OCI-LY3 (cell line): ENCODE data around the gene PADI2.

ENCODE experiments used
- H2AFZ ChIP-seq: fragments of 200-600, 300-600 bp; shearing (Covaris generic); 2 replicates; pipeline ENCODE4 v1.6.0; 2014; ENCODE audit warnings: antibody characterized with exemption, low read depth, low read length
- H3K27ac ChIP-seq: fragments of 200-600, 300-600 bp; sonication (generic); 2 replicates; pipeline ENCODE4 v1.5.1; 2014; ENCODE audit warnings: mild to moderate bottlenecking, low read length, moderate library complexity, mixed read lengths
- H3K27me3 ChIP-seq: fragments of 200-600, 300-600 bp; sonication (generic); 2 replicates; pipeline ENCODE4 v1.6.1; 2014; ENCODE audit warnings: low read depth, low read length, mixed read lengths
- H3K36me3 ChIP-seq: fragments of 200-600, 300-600 bp; sonication (generic); replicated peaks from 2 replicates; pipeline ENCODE3; 2014; ENCODE audit warnings: low read depth, low read length, mixed read lengths
- H3K4me1 ChIP-seq: fragments of 300-600, 200-600 bp; sonication (generic); 2 replicates; pipeline ENCODE4 v1.6.1; 2014; ENCODE audit warnings: low read length, mixed read lengths
- H3K4me2 ChIP-seq: fragments of 200-600, 300-600 bp; sonication (generic); 2 replicates; pipeline ENCODE4 v1.6.1; 2014; ENCODE audit warnings: low read length, mixed read lengths
- H3K4me3 ChIP-seq: fragments of 300-600, 200-600 bp; sonication (generic); 2 replicates; pipeline ENCODE4 v1.5.1; 2014; ENCODE audit warnings: antibody characterized with exemption, mild to moderate bottlenecking, low read length, moderate library complexity
- H3K79me2 ChIP-seq: fragments of 300-600, 200-600 bp; shearing (Covaris generic); 2 replicates; pipeline ENCODE4 v1.6.1; 2014; ENCODE audit warnings: mild to moderate bottlenecking, low read length, mixed read lengths
- H3K9ac ChIP-seq: fragments of 300-600, 200-600 bp; shearing (Covaris generic); 2 replicates; pipeline ENCODE4 v1.6.0; 2014; ENCODE audit warnings: mild to moderate bottlenecking, low read length, moderate library complexity
- H3K9me3 ChIP-seq: fragments of 200-600, 300-600 bp; shearing (Covaris generic); 2 replicates; pipeline ENCODE4 v1.6.1; 2014; ENCODE audit warnings: low read length, mixed read lengths; ENCODE audit not compliant: insufficient read depth
- H4K20me1 ChIP-seq: fragments of 200-600, 300-600 bp; sonication (generic); 2 replicates; pipeline ENCODE4 v1.6.1; 2016; ENCODE audit warnings: low read length, mixed read lengths; ENCODE audit not compliant: insufficient read depth
- CTCF ChIP-seq: fragments of 200-600, 300-600 bp; sonication (generic); IDR thresholded peaks from 2 replicates; pipeline ENCODE4 v1.5.1; 2014; ENCODE audit warnings: antibody characterized with exemption, low read length, low read depth
- EZH2phosphoT487 ChIP-seq: fragments of 200-600 bp; shearing (Covaris generic); IDR thresholded peaks from 2 replicates; pipeline ENCODE4 v1.6.1; 2018; ENCODE audit warnings: antibody characterized with exemption, mixed run types, low read depth

The PADI2 gene

GRCh38 chr1:17024721-17025120 lies 94.5 kb downstream of the PADI2 start:
- no peak overlapping the region for H3K4me2 ChIP-seq
- H3K27me3 ChIP-seq, result no peaks in the 10 kb centered on the region
- H3K9me3 ChIP-seq, result no peaks in the 10 kb centered on the region
- no peak overlapping the region for H3K27ac ChIP-seq
- H3K9ac ChIP-seq, result no peak overlapping the region
- H2AFZ ChIP-seq, result no peak overlapping the region
- peaks cover 30% of the 10 kb centered on the region for H3K4me1 ChIP-seq
- H3K36me3 ChIP-seq, result peaks cover 20% of the 10 kb centered on the region
- TF ChIP-seq CTCF (no peak), EZH2phosphoT487 (no peak)
- 0 out of 2 replicates have a peak, but pooled peaks cover 6% of the 10 kb centered on the region for H4K20me1 ChIP-seq
- no peaks in the 10 kb centered on the region for H3K79me2 ChIP-seq
- H3K4me3 ChIP-seq, result no peak overlapping the region

- TF ChIP-seq CTCF, result no peak
- no peak for TF ChIP-seq EZH2phosphoT487
- peaks cover 25% of the 10 kb centered on the region for H3K36me3 ChIP-seq
- H3K4me3 ChIP-seq, result no peak overlapping the region
- H3K79me2 ChIP-seq, result no peaks in the 10 kb centered on the region
- peak overlapping the region; percentile 58 for H3K4me2 ChIP-seq
- no peaks in the 10 kb centered on the region for H3K27me3 ChIP-seq
- H3K4me1 ChIP-seq, result peaks cover 42% of the 10 kb centered on the region
- H3K9ac ChIP-seq, result peak overlapping the region; percentile 3; the same call in 1 of the 2 replicates
- H3K9me3 ChIP-seq, result no peaks in the 10 kb centered on the region
- H4K20me1 ChIP-seq, result 0 out of 2 replicates have a peak, but pooled peaks cover 6% of the 10 kb centered on the region
- peak overlapping the region; percentile 62 for H3K27ac ChIP-seq
- no peak overlapping the region for H2AFZ ChIP-seq
Measured at GRCh38 chr1:17023573-17023972, 95.7 kb downstream of the PADI2 start.

- H3K4me3 ChIP-seq, result peak overlapping the region; percentile 18; the same call in 1 of the 2 replicates
- H3K79me2 ChIP-seq, result no peaks in the 10 kb centered on the region
- peaks cover 46% of the 10 kb centered on the region for H3K4me1 ChIP-seq
- H3K9me3 ChIP-seq, result no peaks in the 10 kb centered on the region
- no peak for TF ChIP-seq EZH2phosphoT487
- no peak for TF ChIP-seq CTCF
- peak overlapping the region; percentile 58 for H3K4me2 ChIP-seq
- H3K27ac ChIP-seq, result peak overlapping the region; percentile 62
- no peak overlapping the region for H2AFZ ChIP-seq
- 0 out of 2 replicates have a peak, but pooled peaks cover 6% of the 10 kb centered on the region for H4K20me1 ChIP-seq
- H3K9ac ChIP-seq, result no peak overlapping the region
- H3K36me3 ChIP-seq, result peaks cover 27% of the 10 kb centered on the region
- no peaks in the 10 kb centered on the region for H3K27me3 ChIP-seq
Measured at GRCh38 chr1:17023102-17023501, 96.1 kb downstream of the PADI2 start.

- H4K20me1 ChIP-seq, result 0 out of 2 replicates have a peak, but pooled peaks cover 6% of the 10 kb centered on the region
- H2AFZ ChIP-seq, result no peak overlapping the region
- peaks cover 29% of the 10 kb centered on the region for H3K36me3 ChIP-seq
- no peaks in the 10 kb centered on the region for H3K9me3 ChIP-seq
- TF ChIP-seq CTCF, result no peak
- peaks cover 47% of the 10 kb centered on the region for H3K4me1 ChIP-seq
- no peak overlapping the region for H3K4me2 ChIP-seq
- no peak overlapping the region for H3K9ac ChIP-seq
- H3K27ac ChIP-seq, result no peak overlapping the region
- no peaks in the 10 kb centered on the region for H3K79me2 ChIP-seq
- no peaks in the 10 kb centered on the region for H3K27me3 ChIP-seq
- no peak overlapping the region for H3K4me3 ChIP-seq
Measured at GRCh38 chr1:17021896-17022295, 97.4 kb downstream of the PADI2 start.
